GM21423 (cell line): ENCODE data around the gene FASTKD2.

Experiments
- ATAC-seq: cut with Tn5 transposase; IDR thresholded peaks from one replicate; pipeline ENCODE4 v1.9.1; 2021; ENCODE audit warnings: mild to moderate bottlenecking, moderate library complexity; ENCODE audit not compliant: unreplicated experiment

The FASTKD2 gene

DNA sequence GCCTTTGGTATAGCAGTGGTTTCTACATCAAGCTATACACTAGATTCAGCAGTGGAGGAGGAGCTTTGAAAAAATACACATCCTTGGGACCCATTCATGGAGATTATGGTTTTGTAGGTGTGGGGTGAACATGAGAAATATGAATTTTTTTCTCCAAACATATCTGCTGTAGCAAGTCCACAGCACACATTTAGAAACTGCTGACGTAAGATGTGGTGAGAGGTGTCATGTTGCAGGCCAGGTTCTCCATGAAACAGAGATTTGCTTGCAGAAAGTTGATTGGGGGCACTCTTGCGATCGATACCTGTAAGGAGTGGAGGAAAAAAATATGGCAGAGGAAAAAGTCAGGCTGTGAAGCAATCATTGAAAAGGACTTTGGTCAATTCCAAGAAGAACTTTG, 67.9 kb downstream of the FASTKD2 start:
- no peak for ATAC-seq

- ATAC-seq: no peak
Measured at GRCh38 chr2:206836722-206837121, 71.3 kb downstream of the FASTKD2 start.

DNA sequence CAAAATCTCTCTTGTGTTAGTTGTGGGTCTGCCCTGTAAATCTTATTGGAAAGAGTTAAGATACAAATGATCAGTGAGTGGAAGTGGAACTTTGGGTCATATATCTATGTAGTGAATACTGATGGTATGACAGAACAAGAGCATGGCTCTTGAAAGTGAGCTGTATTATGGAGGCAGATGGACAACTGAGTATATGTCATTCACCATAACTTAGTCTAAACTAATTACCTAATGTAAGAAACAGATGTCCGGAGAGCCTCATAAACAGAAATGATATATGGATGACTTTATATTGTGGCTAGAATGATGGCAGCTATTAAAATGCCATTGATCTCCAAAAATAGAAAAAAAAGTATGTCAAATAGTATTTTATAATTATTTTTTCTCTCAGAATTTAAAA, 72.4 kb downstream of the FASTKD2 start:
- no peak for ATAC-seq

- no peak for ATAC-seq
Measured at GRCh38 chr2:206838690-206839089, 73.3 kb downstream of the FASTKD2 start.

- no peak for ATAC-seq
Measured at GRCh38 chr2:206840999-206841398, 75.6 kb downstream of the FASTKD2 start.
